NT2/D1 (cell line): ENCODE measurements around the gene UBAP2.

ENCODE experiments used
- DNase-seq: peaks from one replicate; pipeline ENCODE4 v3.0.0-alpha.2; 2011; ENCODE audit warnings: low read depth, low spot score
- H3K27me3 ChIP-seq: 2 replicates; pipeline ENCODE4 v1.6.0; 2011; ENCODE audit warnings: mild to moderate bottlenecking; ENCODE audit not compliant: insufficient read length, insufficient read depth
- H3K36me3 ChIP-seq: 2 replicates; pipeline ENCODE4 v1.6.1; 2011; ENCODE audit warnings: mild to moderate bottlenecking, low read length, mixed read lengths; ENCODE audit not compliant: insufficient read depth, insufficient read length
- H3K4me1 ChIP-seq: 2 replicates; pipeline ENCODE4 v1.5.1; 2011; ENCODE audit not compliant: insufficient read depth, insufficient read length
- H3K4me3 ChIP-seq: 2 replicates; pipeline ENCODE4 v1.5.1; 2011; ENCODE audit warnings: low read depth; ENCODE audit not compliant: insufficient read length
- H3K9ac ChIP-seq: 2 replicates; pipeline ENCODE4 v1.6.0; 2011; ENCODE audit warnings: low read depth; ENCODE audit not compliant: insufficient read length
- H3K9me3 ChIP-seq: 2 replicates; pipeline ENCODE4 v1.5.1; 2011; ENCODE audit warnings: mild to moderate bottlenecking, low read length; ENCODE audit not compliant: insufficient read depth
- SUZ12 ChIP-seq: IDR thresholded peaks from 2 replicates; pipeline ENCODE4 v1.6.1; 2011; ENCODE audit not compliant: insufficient read length, insufficient read depth; ENCODE audit errors: extremely low read depth
- YY1 ChIP-seq: IDR thresholded peaks from 2 replicates; pipeline ENCODE4 v1.6.1; 2011; ENCODE audit not compliant: insufficient read length, insufficient read depth
- ZNF274 ChIP-seq: IDR thresholded peaks from 2 replicates; pipeline ENCODE4 v1.6.1; 2011; ENCODE audit warnings: mild to moderate bottlenecking, low read depth, low read length

Gene UBAP2

DNA sequence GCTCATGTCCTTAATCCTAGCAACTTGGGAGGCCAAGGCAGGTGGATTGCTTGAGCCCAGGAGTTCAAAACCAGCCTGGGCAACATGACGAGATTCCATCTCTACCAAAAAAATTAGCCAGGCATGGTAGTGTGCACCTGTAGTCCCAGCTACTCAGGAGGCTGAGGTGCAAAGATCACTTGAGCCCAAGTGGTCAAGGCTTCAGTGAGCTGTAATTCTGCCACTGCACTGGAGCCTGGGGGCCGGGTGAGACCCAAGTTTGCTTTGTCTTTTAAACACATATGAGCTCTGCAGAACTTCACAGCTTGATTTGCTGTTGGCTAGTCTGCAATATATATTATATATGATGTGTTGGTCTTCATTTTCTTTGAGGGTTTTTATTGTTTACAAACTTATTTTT is 141.9 kb downstream of the UBAP2 start:
- H3K4me1 ChIP-seq, result no peaks in the 10 kb centered on the region
- H3K9ac ChIP-seq, result no peak overlapping the region
- no peak overlapping the region for H3K4me3 ChIP-seq
- peaks cover 22% of the 10 kb centered on the region for H3K36me3 ChIP-seq
- DNase-seq, result no peak
- no peaks in the 10 kb centered on the region for H3K27me3 ChIP-seq
- no peaks in the 10 kb centered on the region for H3K9me3 ChIP-seq
- no peak for TF ChIP-seq YY1
- no peak for TF ChIP-seq ZNF274
- TF ChIP-seq SUZ12, result no peak

DNA sequence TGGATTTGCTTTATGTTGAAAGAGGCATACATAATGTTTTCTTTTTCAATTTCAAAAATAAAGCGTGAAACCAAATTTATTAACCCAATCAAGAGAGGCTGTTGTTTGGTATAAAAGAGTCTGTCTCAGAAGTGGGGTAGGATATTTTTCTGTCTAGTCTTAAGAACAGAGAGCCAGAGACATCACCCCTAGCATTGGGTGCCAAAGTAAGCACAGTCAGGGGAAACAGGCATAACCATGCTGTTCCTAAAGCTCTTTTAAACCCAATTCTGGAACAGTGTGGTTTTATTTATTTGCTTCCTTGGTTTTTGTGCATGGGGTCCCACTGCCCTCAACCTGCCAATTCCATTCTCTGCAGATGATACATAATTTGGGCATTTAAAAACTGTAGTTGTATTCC is 143.6 kb downstream of the UBAP2 start:
- Histone ChIP-seq H3K9ac (no peak overlapping the region), H3K27me3 (no peaks in the 10 kb centered on the region), H3K4me1 (no peaks in the 10 kb centered on the region), H3K4me3 (no peak overlapping the region), H3K36me3 (peaks cover 33% of the 10 kb centered on the region), H3K9me3 (no peaks in the 10 kb centered on the region)
- no peak for DNase-seq
- TF ChIP-seq ZNF274 (no peak), YY1 (no peak), SUZ12 (no peak)

- Histone ChIP-seq H3K9ac (no peak overlapping the region), H3K27me3 (no peaks in the 10 kb centered on the region), H3K9me3 (no peaks in the 10 kb centered on the region), H3K4me1 (no peaks in the 10 kb centered on the region), H3K36me3 (peaks cover 32% of the 10 kb centered on the region), H3K4me3 (no peak overlapping the region)
- TF ChIP-seq SUZ12 (no peak), ZNF274 (no peak), YY1 (no peak)
- DNase-seq, result no peak
These were observed 145.4 kb downstream of the UBAP2 start for GRCh38 chr9:33903157-33903780.

- TF ChIP-seq YY1, result no peak
- no peak for TF ChIP-seq SUZ12
- TF ChIP-seq ZNF274, result no peak
- no peaks in the 10 kb centered on the region for H3K9me3 ChIP-seq
- peaks cover 7% of the 10 kb centered on the region for H3K36me3 ChIP-seq
- DNase-seq, result no peak
- no peaks in the 10 kb centered on the region for H3K4me1 ChIP-seq
- H3K4me3 ChIP-seq, result no peak overlapping the region
- H3K27me3 ChIP-seq, result no peaks in the 10 kb centered on the region
- H3K9ac ChIP-seq, result no peak overlapping the region
These were observed 154.4 kb downstream of the UBAP2 start for GRCh38 chr9:33894316-33894715.

GRCh38 chr9:33893861-33894260 is 154.8 kb downstream of the UBAP2 start:
- Histone ChIP-seq H3K9ac (no peak overlapping the region), H3K27me3 (no peaks in the 10 kb centered on the region), H3K9me3 (no peaks in the 10 kb centered on the region), H3K4me3 (no peak overlapping the region), H3K36me3 (peaks cover 11% of the 10 kb centered on the region), H3K4me1 (no peaks in the 10 kb centered on the region)
- TF ChIP-seq SUZ12 (no peak), YY1 (no peak), ZNF274 (no peak)
- no peak for DNase-seq

- TF ChIP-seq SUZ12 (no peak), ZNF274 (no peak), YY1 (no peak)
- Histone ChIP-seq H3K4me3 (no peak overlapping the region), H3K4me1 (no peaks in the 10 kb centered on the region), H3K9me3 (no peaks in the 10 kb centered on the region), H3K9ac (no peak overlapping the region), H3K36me3 (peaks cover 18% of the 10 kb centered on the region), H3K27me3 (no peaks in the 10 kb centered on the region)
- no peak for DNase-seq
These were observed 162.7 kb downstream of the UBAP2 start for GRCh38 chr9:33885948-33886347.

DNA sequence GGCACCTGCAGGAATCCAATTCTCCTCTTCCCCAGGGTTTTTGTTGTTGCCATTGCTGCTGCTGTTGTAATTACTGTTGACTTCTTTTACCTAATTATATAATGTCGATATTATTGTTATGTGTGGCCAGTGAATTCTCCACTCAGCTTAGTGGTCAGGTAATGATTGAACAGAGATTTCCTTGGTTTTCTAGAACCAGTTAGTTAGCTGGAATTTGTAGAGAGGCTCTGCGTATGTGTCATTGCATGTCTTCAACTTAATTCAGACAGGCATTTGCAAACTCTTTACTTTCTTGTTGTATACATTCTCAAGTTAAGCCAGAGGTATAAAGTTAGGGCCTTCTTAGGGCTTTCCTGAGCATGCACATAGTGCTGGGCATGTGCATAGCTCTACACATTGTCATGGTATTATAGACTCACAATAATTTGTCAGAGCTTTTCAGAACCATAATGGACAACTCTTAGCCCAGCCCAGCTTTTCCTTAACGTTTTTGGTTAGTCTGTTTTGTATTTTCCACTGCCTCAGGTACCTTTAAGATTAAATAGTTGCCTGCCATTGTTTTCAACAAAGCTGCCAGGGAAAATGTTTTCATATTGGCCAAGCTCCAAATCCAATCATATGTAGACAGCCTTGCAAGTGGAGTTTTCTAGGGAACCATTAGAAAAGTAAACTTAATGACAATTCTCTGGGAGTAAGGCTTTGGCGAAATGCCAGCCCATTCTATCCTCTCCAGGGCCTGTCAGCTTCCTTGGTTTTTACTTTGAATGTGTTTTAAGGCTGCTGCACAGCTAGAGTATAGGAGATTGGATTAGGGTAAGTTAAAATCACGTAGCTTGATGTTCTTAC is 163.6 kb downstream of the UBAP2 start:
- no peaks in the 10 kb centered on the region for H3K27me3 ChIP-seq
- TF ChIP-seq YY1 (no peak), SUZ12 (no peak), ZNF274 (no peak)
- no peak overlapping the region for H3K4me3 ChIP-seq
- DNase-seq, result no peak
- peaks cover 15% of the 10 kb centered on the region for H3K36me3 ChIP-seq
- H3K9ac ChIP-seq, result no peak overlapping the region
- H3K9me3 ChIP-seq, result no peaks in the 10 kb centered on the region
- H3K4me1 ChIP-seq, result no peaks in the 10 kb centered on the region
